GM21717 (cell line): ENCODE data around the gene TMEM167B.
"Not testable (repeated sequence)": the region's sequence is repeated elsewhere in the genome, so short reads cannot be mapped to it uniquely, and the experiment has no call there.

Source experiments
- ATAC-seq: cut with Tn5 transposase; IDR thresholded peaks from one replicate; pipeline ENCODE4 v1.9.1; 2021; ENCODE audit warnings: mild to moderate bottlenecking, moderate library complexity; ENCODE audit not compliant: unreplicated experiment

TMEM167B gene

GRCh38 chr1:109112652-109113285, 22.2 kb downstream of the TMEM167B start:
- ATAC-seq, result peak; percentile 62

- ATAC-seq, result peak; percentile 46
Observed at GRCh38 chr1:109113590-109114341, 23.2 kb downstream of the TMEM167B start, which contains the start of gene ELAPOR1. Gene ELAPOR1, plus strand, starts transcription at chr1:109114115. Its CDS starts 69 bp downstream, at chr1:109114184.

GRCh38 chr1:109114342-109114674, 23.7 kb downstream of the TMEM167B start:
- no peak for ATAC-seq

- ATAC-seq, result no peak
Observed at GRCh38 chr1:109115685-109116084, 25.1 kb downstream of the TMEM167B start.

- ATAC-seq, result no peak
Observed at GRCh38 chr1:109116286-109116685, 25.7 kb downstream of the TMEM167B start.

GRCh38 chr1:109118089-109118488, 27.5 kb downstream of the TMEM167B start:
- no peak for ATAC-seq

GRCh38 chr1:109120356-109120755, 29.8 kb downstream of the TMEM167B start:
- ATAC-seq, result no peak

GRCh38 chr1:109131059-109131458, 40.5 kb downstream of the TMEM167B start:
- ATAC-seq, result no peak

GRCh38 chr1:109131800-109132199, 41.2 kb downstream of the TMEM167B start:
- ATAC-seq, result no peak

GRCh38 chr1:109133002-109133706, 42.6 kb downstream of the TMEM167B start:
- no peak for ATAC-seq

GRCh38 chr1:109133815-109134214, 43.3 kb downstream of the TMEM167B start:
- no peak for ATAC-seq

- ATAC-seq, result no peak
Observed at GRCh38 chr1:109134423-109134822, 43.9 kb downstream of the TMEM167B start.

GRCh38 chr1:109135940-109136339, 45.4 kb downstream of the TMEM167B start:
- no peak for ATAC-seq

- no peak for ATAC-seq
Observed at GRCh38 chr1:109136766-109137165, 46.2 kb downstream of the TMEM167B start.

- no peak for ATAC-seq
Observed at GRCh38 chr1:109137958-109138357, 47.4 kb downstream of the TMEM167B start.

- no peak for ATAC-seq
Observed at GRCh38 chr1:109138358-109138757, 47.8 kb downstream of the TMEM167B start.

- ATAC-seq, result no peak
Observed at GRCh38 chr1:109140392-109140791, 49.8 kb downstream of the TMEM167B start.

- ATAC-seq, result no peak
Observed at GRCh38 chr1:109142260-109142659, 51.7 kb downstream of the TMEM167B start.

GRCh38 chr1:109142725-109143124, 52.2 kb downstream of the TMEM167B start:
- ATAC-seq, result not testable (repeated sequence)
